Karpas-422 (cell line): Measurements from ENCODE around the gene GPRIN3. TPM values are rescaled to one million over a fixed set of nuclear protein-coding genes. Genes with fewer than 3 reads are reported as not detected.
"Not testable (repeated sequence)": the region's sequence is repeated elsewhere in the genome, so short reads cannot be mapped to it uniquely, and the experiment has no call there.

ENCODE experiments used
- DNase-seq: peaks from one replicate; pipeline ENCODE4 v3.0.0-alpha.2; 2015
- H2AFZ ChIP-seq: fragments of 200-600 bp; sonication (generic); 2 replicates; pipeline ENCODE4 v1.6.1; 2014; ENCODE audit warnings: antibody characterized with exemption, low read length, mixed read lengths
- H3K27ac ChIP-seq: fragments of 200-600 bp; sonication (generic); 2 replicates; pipeline ENCODE4 v1.5.1; 2014; ENCODE audit warnings: mild to moderate bottlenecking, low read length, moderate library complexity
- H3K27me3 ChIP-seq: fragments of 200-600 bp; sonication (generic); 2 replicates; pipeline ENCODE4 v1.6.1; 2014; ENCODE audit warnings: low read length, mixed read lengths
- H3K36me3 ChIP-seq: fragments of 200-600 bp; sonication (generic); 2 replicates; pipeline ENCODE4 v1.6.1; 2014; ENCODE audit warnings: low read length, mixed read lengths; ENCODE audit not compliant: insufficient read depth
- H3K4me1 ChIP-seq: fragments of 200-600 bp; sonication (generic); 2 replicates; pipeline ENCODE4 v1.6.1; 2014; ENCODE audit warnings: mild to moderate bottlenecking, low read length, mixed read lengths
- H3K4me2 ChIP-seq: fragments of 200-600 bp; sonication (generic); 2 replicates; pipeline ENCODE4 v1.6.1; 2014; ENCODE audit warnings: low read length, low read depth, mild to moderate bottlenecking; ENCODE audit not compliant: poor library complexity, severe bottlenecking
- H3K4me3 ChIP-seq: fragments of 200-600 bp; sonication (generic); 2 replicates; pipeline ENCODE4 v1.5.1; 2014; ENCODE audit warnings: mild to moderate bottlenecking, antibody characterized with exemption, low read length, mixed read lengths
- H3K79me2 ChIP-seq: fragments of 200-600 bp; sonication (generic); 2 replicates; pipeline ENCODE4 v1.6.1; 2014; ENCODE audit warnings: mild to moderate bottlenecking, low read length, mixed read lengths
- H3K9ac ChIP-seq: fragments of 200-600 bp; sonication (generic); 2 replicates; pipeline ENCODE4 v1.6.0; 2014; ENCODE audit warnings: low read length
- H3K9me2 ChIP-seq: fragments of 200-600 bp; sonication (generic), shearing (Covaris generic); replicated peaks from 2 replicates; pipeline ENCODE4 v1.6.0; 2014; ENCODE audit warnings: mild to moderate bottlenecking, low read length, moderate library complexity; ENCODE audit not compliant: insufficient read depth
- H3K9me3 ChIP-seq: fragments of 300-700, 200-600 bp; sonication (generic); 2 replicates; pipeline ENCODE4 v1.6.1; 2014; ENCODE audit warnings: low read length, mixed read lengths
- H4K20me1 ChIP-seq: fragments of 200-600 bp; sonication (generic); 2 replicates; pipeline ENCODE4 v1.6.1; 2014; ENCODE audit warnings: mild to moderate bottlenecking, antibody characterized with exemption, low read length, low read depth; ENCODE audit not compliant: insufficient read depth
- total RNA-seq: library from RNA; depleted of rRNA; stranded (reverse); fragments of >200 nt; shearing (Covaris generic); gene quantifications from 2 replicates; pipeline ENCODE4 v1.2.3, GENCODE V29; 2014; ENCODE audit warnings: low replicate concordance

Gene GPRIN3
- total RNA-seq, 1 experiment from 2014 or later: 0.63 TPM

DNA sequence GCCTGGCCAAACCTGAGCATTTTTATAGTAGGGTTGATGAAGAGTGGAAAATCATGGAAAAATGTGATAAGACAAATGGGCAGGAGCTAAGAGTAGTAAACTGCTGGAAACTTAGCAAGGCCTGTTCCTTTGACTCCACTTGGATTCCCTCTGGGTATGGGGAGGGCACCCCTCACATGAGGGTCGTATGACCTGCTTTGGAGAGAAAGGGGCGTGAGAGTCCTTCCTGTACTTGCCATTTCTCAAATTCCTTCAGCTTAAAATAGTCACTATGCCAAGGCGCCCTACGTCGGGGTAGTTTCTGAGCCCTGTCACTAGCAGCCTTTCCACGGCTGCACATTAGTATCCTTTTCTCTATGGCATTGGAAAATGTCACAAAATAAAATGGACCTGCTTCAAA lies 49.1 kb downstream of the GPRIN3 start:
- H3K4me3 ChIP-seq: no peak overlapping the region
- no peaks in the 10 kb centered on the region for H3K9me3 ChIP-seq
- no peaks in the 10 kb centered on the region for H3K36me3 ChIP-seq
- no peak overlapping the region for H2AFZ ChIP-seq
- no peak overlapping the region for H3K9ac ChIP-seq
- no peaks in the 10 kb centered on the region for H3K79me2 ChIP-seq
- peaks cover 16% of the 10 kb centered on the region for H3K4me1 ChIP-seq
- H3K27ac ChIP-seq: no peak overlapping the region
- no peak overlapping the region for H3K4me2 ChIP-seq
- no peak for DNase-seq
- no peaks in the 10 kb centered on the region for H3K9me2 ChIP-seq
- no peaks in the 10 kb centered on the region for H4K20me1 ChIP-seq
- no peaks in the 10 kb centered on the region; the same call in 1 of the 2 replicates for H3K27me3 ChIP-seq

DNA sequence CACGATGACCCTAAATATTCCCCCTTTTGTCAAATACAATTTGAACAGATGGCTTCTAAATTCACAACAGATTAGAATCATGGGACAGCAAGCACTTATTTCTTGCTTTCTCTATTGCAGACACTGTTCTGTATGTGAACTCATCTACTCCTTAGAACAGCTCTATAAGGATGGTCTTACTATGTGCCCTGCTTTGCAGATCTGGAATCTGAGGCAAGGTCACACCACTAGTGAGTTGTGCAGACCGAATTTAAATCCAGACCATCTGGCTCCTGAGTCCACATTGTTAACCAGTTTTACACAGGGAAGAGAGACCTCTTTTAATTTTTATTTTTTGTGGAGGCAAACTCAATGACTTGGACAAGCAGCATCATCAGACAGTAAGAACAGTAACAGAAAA lies 50.2 kb downstream of the GPRIN3 start:
- DNase-seq: no peak
- no peaks in the 10 kb centered on the region for H3K36me3 ChIP-seq
- no peaks in the 10 kb centered on the region; the same call in 1 of the 2 replicates for H3K27me3 ChIP-seq
- no peaks in the 10 kb centered on the region for H3K79me2 ChIP-seq
- no peak overlapping the region for H3K4me3 ChIP-seq
- H3K4me2 ChIP-seq: no peak overlapping the region
- H3K27ac ChIP-seq: no peak overlapping the region
- H3K4me1 ChIP-seq: peaks cover 16% of the 10 kb centered on the region
- no peaks in the 10 kb centered on the region for H3K9me2 ChIP-seq
- no peak overlapping the region for H2AFZ ChIP-seq
- no peak overlapping the region for H3K9ac ChIP-seq
- no peaks in the 10 kb centered on the region for H4K20me1 ChIP-seq
- H3K9me3 ChIP-seq: no peaks in the 10 kb centered on the region

DNA sequence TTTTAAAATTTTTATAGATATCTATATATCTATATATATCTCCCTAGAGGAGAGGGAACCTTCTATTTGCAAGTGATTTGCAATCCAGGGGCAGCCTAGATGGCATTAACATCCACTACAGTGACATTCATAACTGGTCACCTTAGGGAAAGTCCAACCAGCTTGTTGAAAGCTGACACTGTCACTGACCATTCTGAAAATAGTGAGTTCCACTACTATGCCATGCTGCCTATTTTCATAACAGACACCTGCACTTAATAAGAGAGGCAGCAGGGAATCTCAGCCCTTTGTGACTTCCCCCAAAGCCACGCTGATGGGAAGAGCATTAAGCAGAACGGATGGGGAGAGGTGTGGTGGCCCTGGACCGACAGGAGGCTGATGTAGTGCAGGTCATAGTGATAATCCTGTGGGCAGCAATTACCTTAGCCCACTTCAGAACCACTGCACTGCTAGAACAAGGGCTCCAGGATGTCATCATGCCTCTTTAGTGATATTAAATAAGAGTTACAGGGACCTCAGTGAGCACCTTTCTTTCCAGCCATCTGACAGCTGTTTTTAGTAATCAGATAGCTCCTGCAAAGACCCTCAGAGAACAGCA lies 51.3 kb downstream of the GPRIN3 start:
- H3K9me3 ChIP-seq: no peaks in the 10 kb centered on the region
- no peak overlapping the region for H2AFZ ChIP-seq
- no peak overlapping the region for H3K27ac ChIP-seq
- H3K4me1 ChIP-seq: peaks cover 16% of the 10 kb centered on the region
- no peak overlapping the region for H3K4me2 ChIP-seq
- H3K27me3 ChIP-seq: no peaks in the 10 kb centered on the region; the same call in 1 of the 2 replicates
- DNase-seq: no peak
- no peaks in the 10 kb centered on the region for H3K36me3 ChIP-seq
- no peak overlapping the region for H3K9ac ChIP-seq
- H3K79me2 ChIP-seq: no peaks in the 10 kb centered on the region
- no peaks in the 10 kb centered on the region for H4K20me1 ChIP-seq
- no peak overlapping the region for H3K4me3 ChIP-seq
- no peaks in the 10 kb centered on the region for H3K9me2 ChIP-seq

DNA sequence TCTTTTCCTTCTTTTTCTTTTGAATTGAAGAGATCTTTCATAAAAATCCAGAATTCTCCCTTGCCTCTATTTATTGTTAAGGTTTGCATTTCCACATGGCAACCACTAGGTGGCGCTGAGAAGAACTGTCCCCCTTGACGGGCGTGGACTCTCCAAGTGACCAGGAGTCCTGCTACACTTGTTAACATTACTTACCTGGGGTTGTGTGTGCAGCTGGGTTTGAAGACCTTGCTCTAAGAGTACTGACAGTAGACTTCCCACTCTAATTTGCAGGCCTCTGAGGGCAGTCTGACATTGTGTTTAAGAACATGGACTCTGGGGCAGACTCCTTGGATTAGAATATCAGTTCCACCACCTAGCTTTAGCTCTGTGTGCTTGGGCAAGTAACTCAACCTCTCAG lies 52.8 kb downstream of the GPRIN3 start:
- DNase-seq: peak; percentile 59

DNA sequence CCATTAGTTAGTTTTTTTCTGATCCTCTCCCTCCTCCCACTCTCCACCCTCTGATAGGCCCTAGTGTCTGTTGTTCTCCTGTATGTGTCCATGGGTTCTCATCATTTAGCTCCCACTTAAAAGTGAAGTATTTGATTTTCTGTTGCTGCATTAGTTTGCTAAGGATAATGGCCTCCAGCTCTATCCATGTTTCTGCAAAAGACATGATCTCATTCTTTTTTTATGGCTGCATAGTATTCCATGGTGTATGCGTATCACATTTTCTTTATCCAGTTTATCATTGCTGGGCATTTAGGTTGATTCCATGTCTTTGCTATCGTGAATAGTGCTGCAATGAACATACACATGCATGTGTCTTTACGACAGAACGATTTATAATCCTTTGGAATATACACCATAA lies 53.3 kb downstream of the GPRIN3 start:
- not testable (repeated sequence) for H3K9ac ChIP-seq, H3K4me2 ChIP-seq, H3K4me3 ChIP-seq, H3K9me3 ChIP-seq, H3K79me2 ChIP-seq, H2AFZ ChIP-seq, DNase-seq, H3K27me3 ChIP-seq, H3K36me3 ChIP-seq, H4K20me1 ChIP-seq, H3K9me2 ChIP-seq, H3K27ac ChIP-seq
- H3K4me1 ChIP-seq: peaks cover 14% of the 10 kb centered on the region

More for the DNA sequence above, 52.8 kb downstream of the GPRIN3 start:
- Histone ChIP-seq H3K4me1 (peaks cover 16% of the 10 kb centered on the region), H2AFZ (no peak overlapping the region), H3K4me3 (no peak overlapping the region), H3K79me2 (no peaks in the 10 kb centered on the region), H3K9me2 (no peaks in the 10 kb centered on the region), H3K36me3 (no peaks in the 10 kb centered on the region), H3K27me3 (no peaks in the 10 kb centered on the region; the same call in 1 of the 2 replicates), H3K4me2 (no peak overlapping the region), H3K27ac (no peak overlapping the region), H4K20me1 (no peaks in the 10 kb centered on the region), H3K9me3 (no peaks in the 10 kb centered on the region), H3K9ac (no peak overlapping the region)

GRCh38 chr4:89253935-89254334 lies 53.7 kb downstream of the GPRIN3 start:
- H3K9me3 ChIP-seq: no peaks in the 10 kb centered on the region
- no peak overlapping the region for H3K9ac ChIP-seq
- H3K27ac ChIP-seq: no peak overlapping the region
- no peaks in the 10 kb centered on the region for H3K79me2 ChIP-seq
- no peaks in the 10 kb centered on the region for H4K20me1 ChIP-seq
- DNase-seq: no peak
- no peak overlapping the region for H3K4me3 ChIP-seq
- no peaks in the 10 kb centered on the region; the same call in 1 of the 2 replicates for H3K27me3 ChIP-seq
- no peaks in the 10 kb centered on the region for H3K9me2 ChIP-seq
- H3K4me2 ChIP-seq: no peak overlapping the region
- H2AFZ ChIP-seq: no peak overlapping the region
- peaks cover 10% of the 10 kb centered on the region for H3K4me1 ChIP-seq
- no peaks in the 10 kb centered on the region for H3K36me3 ChIP-seq

DNA sequence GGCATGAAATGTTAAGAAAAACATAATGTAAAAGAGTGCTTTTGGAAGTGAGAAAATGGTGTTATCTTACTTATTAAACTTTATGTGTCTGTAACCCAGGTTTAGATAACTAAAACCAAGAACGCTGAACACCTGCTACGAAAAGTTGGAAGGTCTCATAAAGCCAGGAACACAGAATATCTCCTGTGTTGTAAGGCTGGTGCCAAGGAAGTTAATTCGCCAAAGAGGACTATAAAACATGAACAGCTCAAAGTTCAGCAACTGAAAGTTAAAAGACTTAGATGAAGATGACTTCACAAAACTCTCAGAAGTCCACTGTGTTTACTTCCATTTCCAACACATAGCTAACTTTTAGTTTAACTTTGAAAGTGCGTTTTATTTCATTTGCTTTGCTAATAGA lies 54.3 kb downstream of the GPRIN3 start:
- Histone ChIP-seq H3K9me2 (no peaks in the 10 kb centered on the region), H3K4me2 (no peak overlapping the region), H2AFZ (no peak overlapping the region), H3K36me3 (no peaks in the 10 kb centered on the region), H3K4me1 (peaks cover 9% of the 10 kb centered on the region; the same call in 1 of the 2 replicates), H3K9me3 (no peaks in the 10 kb centered on the region), H4K20me1 (no peaks in the 10 kb centered on the region), H3K27ac (no peak overlapping the region), H3K9ac (no peak overlapping the region), H3K4me3 (no peak overlapping the region), H3K79me2 (no peaks in the 10 kb centered on the region), H3K27me3 (no peaks in the 10 kb centered on the region; the same call in 1 of the 2 replicates)
- DNase-seq: no peak

DNA sequence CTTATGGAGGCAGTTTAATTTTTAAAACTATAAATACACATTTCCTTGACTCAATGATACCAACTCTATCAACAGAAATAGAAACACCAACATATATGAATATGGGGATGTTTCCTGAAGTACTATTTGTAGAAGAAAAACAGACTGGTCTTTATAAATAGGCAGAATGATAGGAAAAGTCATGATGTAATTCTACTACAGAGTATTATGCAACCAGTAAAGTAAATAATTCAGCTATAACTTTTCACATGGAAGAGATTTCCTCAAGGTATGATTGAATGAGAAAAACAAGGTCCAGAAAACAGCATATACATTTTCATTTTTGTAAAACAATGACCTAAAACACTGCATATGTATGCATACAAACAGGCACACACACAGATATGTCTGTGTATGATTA lies 56.2 kb downstream of the GPRIN3 start:
- H3K4me2 ChIP-seq: no peak overlapping the region
- peaks cover 3% of the 10 kb centered on the region; the same call in 1 of the 2 replicates for H3K4me1 ChIP-seq
- H3K9ac ChIP-seq: no peak overlapping the region
- no peaks in the 10 kb centered on the region for H3K9me3 ChIP-seq
- H3K4me3 ChIP-seq: no peak overlapping the region
- no peak overlapping the region for H3K27ac ChIP-seq
- no peaks in the 10 kb centered on the region for H3K79me2 ChIP-seq
- no peaks in the 10 kb centered on the region for H3K9me2 ChIP-seq
- no peaks in the 10 kb centered on the region for H3K36me3 ChIP-seq
- H4K20me1 ChIP-seq: no peaks in the 10 kb centered on the region
- H3K27me3 ChIP-seq: no peaks in the 10 kb centered on the region
- H2AFZ ChIP-seq: no peak overlapping the region
- DNase-seq: no peak
